B cell (primary cell): Measurements from ENCODE around the gene PLCD1.

Experiments used
- EZH2 ChIP-seq: IDR thresholded peaks from 2 replicates; pipeline ENCODE4 v1.6.1; 2012; ENCODE audit warnings: borderline replicate concordance, low read depth, mild to moderate bottlenecking, moderate library complexity, low read length; ENCODE audit not compliant: insufficient read depth, poor library complexity, severe bottlenecking
- TF ChIP-seq, protein P1 (sequence below): fragments of 200-600 bp; IDR thresholded peaks from one replicate; pipeline ENCODE4 v1.8.0; 2022; ENCODE audit warnings: antibody characterized with exemption, mild to moderate bottlenecking

DNA sequence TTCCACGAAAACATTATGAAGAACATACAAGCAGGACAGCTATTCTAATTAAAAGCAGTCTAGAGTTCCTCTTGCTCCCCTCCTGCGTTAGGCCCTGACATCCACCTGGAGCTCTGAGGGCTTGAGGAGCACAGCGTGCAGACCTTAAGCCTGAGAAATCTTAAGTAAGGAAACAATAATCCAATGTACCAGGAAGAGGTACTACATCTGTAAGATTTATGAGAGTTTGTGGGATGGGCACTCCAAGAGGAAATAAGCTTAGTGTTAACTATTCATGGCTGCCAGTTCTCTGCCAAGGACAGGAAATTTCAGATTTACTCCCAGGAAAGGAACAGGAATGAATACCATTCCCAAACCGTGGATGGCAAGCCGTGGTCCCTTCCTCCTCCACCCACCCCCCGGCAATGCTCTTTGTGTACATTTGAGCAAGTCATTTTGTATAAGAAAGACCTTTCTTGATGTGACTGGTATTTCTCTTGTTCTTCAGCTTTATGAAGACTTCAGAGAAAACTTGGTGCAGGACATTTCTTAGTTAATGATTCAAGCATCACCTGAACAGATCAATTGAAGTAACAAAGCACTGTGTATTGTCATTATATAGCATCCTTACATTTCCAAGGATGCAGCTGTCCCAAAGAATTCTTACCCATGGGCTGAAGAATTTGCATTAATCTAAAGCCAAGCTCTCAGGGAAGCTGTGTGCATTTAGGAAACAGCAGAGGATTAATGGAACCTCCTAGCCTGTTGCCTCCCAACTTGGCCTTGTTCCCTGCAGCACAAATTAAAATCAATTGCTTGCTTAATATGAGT lies 67.6 kb downstream of the PLCD1 start:
- no peak for TF ChIP-seq EZH2
- TF ChIP-seq, protein P1, sequence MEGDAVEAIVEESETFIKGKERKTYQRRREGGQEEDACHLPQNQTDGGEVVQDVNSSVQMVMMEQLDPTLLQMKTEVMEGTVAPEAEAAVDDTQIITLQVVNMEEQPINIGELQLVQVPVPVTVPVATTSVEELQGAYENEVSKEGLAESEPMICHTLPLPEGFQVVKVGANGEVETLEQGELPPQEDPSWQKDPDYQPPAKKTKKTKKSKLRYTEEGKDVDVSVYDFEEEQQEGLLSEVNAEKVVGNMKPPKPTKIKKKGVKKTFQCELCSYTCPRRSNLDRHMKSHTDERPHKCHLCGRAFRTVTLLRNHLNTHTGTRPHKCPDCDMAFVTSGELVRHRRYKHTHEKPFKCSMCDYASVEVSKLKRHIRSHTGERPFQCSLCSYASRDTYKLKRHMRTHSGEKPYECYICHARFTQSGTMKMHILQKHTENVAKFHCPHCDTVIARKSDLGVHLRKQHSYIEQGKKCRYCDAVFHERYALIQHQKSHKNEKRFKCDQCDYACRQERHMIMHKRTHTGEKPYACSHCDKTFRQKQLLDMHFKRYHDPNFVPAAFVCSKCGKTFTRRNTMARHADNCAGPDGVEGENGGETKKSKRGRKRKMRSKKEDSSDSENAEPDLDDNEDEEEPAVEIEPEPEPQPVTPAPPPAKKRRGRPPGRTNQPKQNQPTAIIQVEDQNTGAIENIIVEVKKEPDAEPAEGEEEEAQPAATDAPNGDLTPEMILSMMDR = no peak
